Colonic mucosa (tissue), 4 donors: ENCODE measurements around the gene MKLN1. TPM values are rescaled to one million over a fixed set of nuclear protein-coding genes. Genes with fewer than 3 reads are reported as not detected.

ENCODE experiments used
- DNase-seq: peaks from one replicate; pipeline ENCODE4 v3.0.0-alpha.2; 2020
- H3K27ac ChIP-seq: fragments of 200-600 bp; one replicate; pipeline ENCODE4 v1.8.0; 2021
- H3K27me3 ChIP-seq: fragments of 200-600 bp; one replicate; pipeline ENCODE4 v1.8.0; 2021
- H3K36me3 ChIP-seq: fragments of 200-600 bp; one replicate; pipeline ENCODE4 v1.8.0; 2021
- H3K4me1 ChIP-seq: fragments of 200-600 bp; one replicate; pipeline ENCODE4 v1.8.0; 2021; ENCODE audit warnings: mild to moderate bottlenecking
- H3K4me3 ChIP-seq: fragments of 200-600 bp; one replicate; pipeline ENCODE4 v1.8.0; 2021
- H3K9ac ChIP-seq, 2 donors: one replicate each; pipeline ENCODE4 v1.7.0; 2013; ENCODE audit warnings: control low read depth in 2 of 2, low read depth in 2 of 2, low read length in 2 of 2
- H3K9me3 ChIP-seq: fragments of 200-600 bp; one replicate; pipeline ENCODE4 v1.8.0; 2021
- CTCF ChIP-seq: fragments of 200-600 bp; IDR thresholded peaks from one replicate; pipeline ENCODE4 v1.8.0; 2022; ENCODE audit warnings: antibody characterized with exemption, mild to moderate bottlenecking
- intact Hi-C: fragments of 100-400 bp; cut with DNase I; formaldehyde crosslinking; loops from one replicate; pipeline ENCODE4 v1.14.1; 2022
- total RNA-seq, 2 donors: library from RNA; stranded (reverse); fragmentation: NEBNext Ultra II Directional in 1 of 2; extraction: Animal tissue kit (Norgen Biotek cat#: 25700) in 1 of 2; gene quantifications; one replicate each; pipeline ENCODE4 v1.2.1, GENCODE V29; 2021
- donor health status: healthy.
- donor health status: DM: no; HTN: no; CAD: no.
- donor health status: DM: no; HTN: no; CAD: no.

The MKLN1 gene
- total RNA-seq, 2 donors from 2014 or later: 35.1 to 48.7 TPM

GRCh38 chr7:131544449-131545301, 217.0 kb downstream of the MKLN1 start:
- H3K27me3 ChIP-seq: no peaks in the 10 kb centered on the region
- intact Hi-C loops: no loop called here
- no peaks in the 10 kb centered on the region for H3K4me1 ChIP-seq
- no peaks in the 10 kb centered on the region for H3K36me3 ChIP-seq
- no peak overlapping the region for H3K9ac ChIP-seq
- no peaks in the 10 kb centered on the region for H3K9me3 ChIP-seq
- no peak for DNase-seq
- no peak overlapping the region for H3K4me3 ChIP-seq
- no peak for TF ChIP-seq CTCF
- H3K27ac ChIP-seq: no peak overlapping the region

GRCh38 chr7:131546126-131546525, 218.4 kb downstream of the MKLN1 start:
- intact Hi-C loops: no loop called here
- H3K4me1 ChIP-seq: no peaks in the 10 kb centered on the region
- no peak for TF ChIP-seq CTCF
- no peaks in the 10 kb centered on the region for H3K27me3 ChIP-seq
- peak; percentile 38 for DNase-seq
- H3K9ac ChIP-seq: no peak overlapping the region
- no peaks in the 10 kb centered on the region for H3K36me3 ChIP-seq
- H3K9me3 ChIP-seq: no peaks in the 10 kb centered on the region
- H3K27ac ChIP-seq: no peak overlapping the region
- H3K4me3 ChIP-seq: no peak overlapping the region

Other genes starting within 250 kb of the MKLN1 start
- gene PODXL, start 228.8 kb downstream of the MKLN1 start, total RNA-seq: 10 to 100 TPM; 11.2 to 14.6 TPM